NOMO-1 treated with DMSO at 0.1 percent for 48 hours (cell line): Measurements from ENCODE around the gene CEP128.

Experiments
- DNase-seq: peaks from one replicate; lab custom pipeline; 2025; ENCODE audit not compliant: unreplicated experiment; lab: John Stamatoyannopoulos, UW

Gene CEP128

DNA sequence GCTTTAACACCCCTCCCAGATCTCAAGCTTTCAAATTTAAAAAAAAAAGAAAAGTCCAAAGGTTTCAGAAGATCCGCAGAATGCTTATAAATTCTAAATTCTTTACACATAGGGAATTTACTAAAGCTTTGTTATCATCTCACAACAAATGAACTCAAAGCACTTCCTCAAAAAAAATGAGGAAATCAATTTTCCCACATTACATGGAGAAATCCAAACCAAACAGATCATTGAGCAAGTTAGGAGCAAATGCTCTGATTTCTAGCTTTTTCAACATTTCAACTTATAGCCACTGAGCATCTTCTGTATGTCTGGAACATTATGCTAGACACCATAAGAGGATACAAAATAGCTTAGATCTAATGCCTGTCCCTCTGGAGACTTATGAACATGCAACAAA lies 161.0 kb downstream of the CEP128 start:
- DNase-seq, result peak; percentile 2

DNA sequence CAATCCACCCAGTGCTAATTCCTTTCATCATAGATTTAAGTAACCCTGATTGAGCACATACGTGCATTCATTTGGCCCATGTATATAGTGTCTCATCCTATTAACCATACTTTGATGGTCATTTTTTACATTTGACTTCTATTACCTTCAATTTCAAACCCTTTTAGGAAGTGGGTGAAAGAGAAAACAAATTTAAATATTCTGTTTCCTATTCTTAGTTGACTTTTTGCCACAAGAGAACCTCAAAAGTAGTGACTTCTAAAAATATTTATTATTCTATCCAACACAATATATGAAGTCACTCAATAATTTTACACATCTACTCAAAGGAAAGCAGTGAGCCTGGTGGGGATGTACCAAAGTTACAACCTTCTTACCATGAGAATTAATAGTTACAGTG lies 164.9 kb downstream of the CEP128 start:
- DNase-seq, result no peak

DNA sequence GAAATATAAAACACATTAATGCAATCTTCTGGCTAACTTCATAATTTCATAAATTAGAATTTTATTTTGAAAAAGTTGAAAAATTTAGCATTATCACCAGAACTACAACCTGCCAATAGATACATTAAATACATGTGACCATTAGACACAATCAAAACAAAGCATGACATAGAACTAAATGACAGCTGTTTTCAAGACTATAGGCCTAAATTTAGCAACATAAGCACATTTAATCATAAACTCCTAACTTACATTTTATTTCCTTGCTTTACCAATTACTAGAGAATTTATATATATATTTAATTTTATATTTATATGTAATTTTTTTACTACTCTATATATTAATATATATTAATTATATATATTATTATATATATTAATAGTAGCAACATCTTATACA lies 165.4 kb downstream of the CEP128 start:
- no peak for DNase-seq

DNA sequence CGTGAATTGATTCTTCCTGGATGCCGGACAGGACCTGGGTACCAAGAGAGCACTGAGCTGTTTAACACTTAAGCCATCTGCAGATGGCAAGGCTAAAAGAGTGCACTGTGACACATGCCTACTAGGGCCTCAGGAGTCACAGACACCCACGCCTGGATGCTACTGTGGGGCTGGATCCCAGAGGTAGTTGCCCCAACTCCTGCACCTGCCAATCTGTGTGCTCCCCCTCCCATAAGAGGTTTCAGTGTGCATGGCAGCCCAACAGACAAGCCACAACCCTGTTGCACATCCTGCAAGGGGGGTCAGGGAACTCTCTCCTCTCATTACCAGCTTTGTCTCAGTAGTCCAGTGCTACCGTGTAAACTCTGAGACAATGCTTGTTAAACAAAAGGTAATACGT lies 169.0 kb downstream of the CEP128 start:
- DNase-seq, result no peak

DNA sequence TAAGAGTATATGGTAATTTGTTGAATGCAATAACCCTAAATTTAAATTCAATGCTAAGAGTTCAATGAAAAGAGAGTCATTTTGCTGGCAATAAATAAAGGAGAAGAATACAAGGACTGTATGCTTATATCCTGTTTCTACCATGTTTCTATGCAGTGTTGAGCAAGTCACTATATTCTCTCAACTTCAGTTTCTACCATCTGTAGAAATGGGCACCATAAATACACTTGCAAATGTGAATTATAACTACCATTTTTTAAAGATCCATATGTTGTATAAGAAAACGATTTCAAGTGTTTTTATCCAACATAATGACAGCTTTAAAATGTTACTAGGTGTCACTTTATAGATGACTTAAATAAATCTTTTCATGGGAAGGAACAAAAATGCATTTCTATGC lies 170.3 kb downstream of the CEP128 start:
- DNase-seq, result no peak

DNA sequence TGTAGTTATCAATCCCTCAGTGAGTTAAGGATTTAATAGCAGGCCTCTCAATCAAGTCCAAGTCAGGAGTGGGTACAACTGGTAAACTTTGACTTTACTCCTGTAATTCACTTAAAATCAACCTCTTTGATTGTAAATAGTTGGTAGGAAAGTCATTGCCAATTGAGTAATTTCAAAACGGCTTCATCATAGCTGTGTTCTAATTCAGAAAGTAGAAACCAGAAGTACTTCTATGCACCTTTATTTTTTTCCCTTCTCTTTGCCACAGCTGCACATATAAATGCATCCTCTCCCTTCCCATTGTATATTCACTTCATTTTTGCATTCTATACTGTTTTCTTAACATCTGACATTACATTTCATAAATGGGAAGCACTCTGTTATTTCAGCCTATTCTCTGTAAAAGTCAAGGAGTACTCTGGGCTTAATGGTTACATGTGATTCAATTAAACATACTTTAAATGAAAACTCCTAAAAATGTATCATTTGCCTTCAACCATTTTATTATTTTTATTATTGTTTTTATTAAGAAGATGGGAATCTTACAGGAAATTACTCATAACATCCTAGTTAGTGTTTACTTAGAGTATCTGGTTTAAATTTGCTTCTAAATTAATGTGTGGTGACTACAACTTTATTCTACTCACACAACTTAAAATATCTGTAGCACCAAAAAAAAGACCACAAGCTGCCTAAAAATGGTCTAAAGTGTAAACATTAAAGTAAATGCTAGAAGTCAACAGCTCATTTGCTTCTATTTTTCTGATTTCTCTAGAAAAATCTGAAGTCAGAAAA lies 171.2 kb downstream of the CEP128 start:
- no peak for DNase-seq

DNA sequence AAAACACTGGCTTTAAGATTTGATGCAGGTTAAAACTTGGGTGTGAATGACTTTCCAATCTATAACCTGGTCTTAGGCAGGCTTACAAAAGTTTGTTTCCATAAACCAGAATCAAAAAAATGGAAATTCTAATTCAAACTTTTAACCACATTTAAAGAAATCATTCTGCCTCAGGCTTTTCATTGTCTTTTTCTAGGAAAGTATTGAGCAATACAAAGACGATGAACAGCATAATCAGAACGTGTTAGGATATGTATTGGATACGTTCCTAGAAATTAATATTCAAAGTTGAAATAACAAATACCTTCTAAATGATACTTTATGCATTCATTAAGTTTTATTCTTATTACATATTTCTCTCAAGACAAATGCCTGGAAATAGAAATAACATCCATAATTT lies 172.9 kb downstream of the CEP128 start:
- DNase-seq, result no peak

DNA sequence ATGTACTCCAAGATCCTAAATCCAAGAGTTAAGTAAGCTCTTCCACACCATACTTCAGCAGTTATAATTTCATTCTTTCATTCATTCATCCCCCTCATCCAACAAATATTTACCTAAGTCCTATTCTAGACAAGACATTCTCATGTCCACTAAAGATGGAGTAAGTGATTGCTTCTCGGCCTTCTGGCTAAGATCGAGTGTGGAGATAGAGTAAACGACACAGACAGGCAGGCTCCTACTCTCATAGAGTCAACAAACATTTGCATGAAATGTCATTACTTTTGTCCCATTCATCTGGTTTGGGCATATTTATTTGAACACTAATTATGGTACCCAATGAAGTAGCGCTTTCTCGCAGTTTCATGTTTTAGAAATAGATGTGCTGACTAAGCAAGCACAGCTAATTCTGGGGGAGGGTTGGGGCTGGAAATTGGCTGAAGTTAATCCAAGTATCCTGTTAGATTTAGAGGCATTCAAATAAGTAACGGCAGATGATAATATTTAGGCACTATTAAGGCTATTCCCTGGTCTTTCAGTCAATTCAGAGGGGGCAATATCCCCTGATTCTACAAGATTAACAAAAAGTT lies 176.5 kb downstream of the CEP128 start:
- DNase-seq, result no peak

DNA sequence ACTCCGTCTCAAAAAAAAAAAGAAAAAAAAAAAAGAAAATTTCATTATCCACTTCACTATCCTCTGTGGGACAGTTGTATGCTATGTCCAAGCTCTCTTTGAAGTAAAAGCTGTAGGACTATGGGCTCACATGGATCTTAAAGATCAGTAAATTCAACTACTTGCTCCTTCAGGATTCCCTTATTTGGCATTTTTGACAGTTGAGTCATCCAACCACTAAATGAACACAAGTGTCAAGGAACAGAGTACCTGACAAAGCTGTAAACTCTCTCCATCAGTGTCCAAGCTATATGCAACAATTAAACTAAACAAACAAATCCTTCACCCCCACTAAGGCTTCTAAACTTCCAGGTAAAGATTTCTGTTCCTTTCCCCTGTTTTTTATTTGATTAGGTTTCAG lies 177.0 kb downstream of the CEP128 start:
- no peak for DNase-seq

DNA sequence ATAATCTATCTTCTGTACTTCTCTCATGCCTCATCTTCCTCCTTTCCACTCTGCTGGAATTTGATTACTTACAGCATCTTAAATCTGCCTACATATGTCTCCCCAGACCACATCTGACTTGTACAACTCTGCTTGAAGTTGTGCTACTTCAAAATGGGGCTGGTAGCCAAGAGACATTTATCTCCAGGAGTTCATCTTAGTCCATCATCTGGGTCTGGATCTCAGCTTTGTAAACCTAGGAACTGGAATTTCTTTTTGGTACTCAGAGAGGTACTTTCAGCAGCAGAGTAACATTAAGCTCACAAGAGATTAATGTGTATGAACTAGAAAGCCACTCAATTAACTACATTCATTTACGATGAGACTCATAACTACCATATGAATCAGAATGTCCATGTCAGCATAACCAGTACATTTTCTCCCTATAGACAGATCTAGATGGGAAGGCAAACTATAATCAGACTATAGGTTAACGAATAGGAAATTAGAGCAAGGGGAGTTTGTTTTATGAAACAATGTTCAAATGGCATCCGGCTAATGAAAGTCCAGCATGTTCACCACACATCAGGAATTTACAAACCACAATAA lies 178.8 kb downstream of the CEP128 start:
- no peak for DNase-seq

DNA sequence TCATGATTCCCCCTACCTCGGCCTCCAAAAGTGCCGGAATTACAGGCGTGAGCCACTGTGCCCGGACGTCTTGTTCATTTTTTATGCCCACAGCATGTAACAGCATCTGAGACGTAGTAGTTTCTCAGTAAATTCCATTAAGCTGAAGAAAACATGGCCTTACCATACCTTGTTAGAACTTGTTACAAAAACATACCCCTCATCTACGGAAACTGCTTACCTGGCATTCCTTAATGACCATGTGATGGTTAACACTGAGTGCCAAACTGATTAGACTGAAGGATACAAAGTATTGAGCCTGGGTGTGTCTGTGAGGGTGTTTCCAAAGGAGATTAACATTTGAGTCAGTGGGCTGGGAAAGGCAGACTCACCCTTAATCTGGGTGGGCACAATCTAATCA lies 186.8 kb downstream of the CEP128 start:
- no peak for DNase-seq

DNA sequence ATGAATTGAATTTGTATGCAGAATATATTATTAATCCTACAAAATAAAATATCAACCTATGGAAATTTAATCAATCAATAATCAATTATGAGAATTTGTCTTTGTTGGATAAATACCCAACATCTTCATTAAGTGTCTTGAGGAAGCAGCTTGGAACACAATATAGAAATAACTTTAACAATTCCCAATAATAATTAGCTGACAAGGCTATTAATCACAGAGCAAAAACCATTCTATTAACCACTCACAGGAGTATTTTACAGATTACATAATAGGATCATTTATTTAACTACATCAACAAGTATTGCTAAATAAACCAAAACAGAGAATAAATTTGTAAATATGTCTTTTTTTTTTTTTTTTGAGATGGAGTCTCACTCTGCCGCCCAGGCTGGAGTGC lies 190.3 kb downstream of the CEP128 start:
- no peak for DNase-seq

DNA sequence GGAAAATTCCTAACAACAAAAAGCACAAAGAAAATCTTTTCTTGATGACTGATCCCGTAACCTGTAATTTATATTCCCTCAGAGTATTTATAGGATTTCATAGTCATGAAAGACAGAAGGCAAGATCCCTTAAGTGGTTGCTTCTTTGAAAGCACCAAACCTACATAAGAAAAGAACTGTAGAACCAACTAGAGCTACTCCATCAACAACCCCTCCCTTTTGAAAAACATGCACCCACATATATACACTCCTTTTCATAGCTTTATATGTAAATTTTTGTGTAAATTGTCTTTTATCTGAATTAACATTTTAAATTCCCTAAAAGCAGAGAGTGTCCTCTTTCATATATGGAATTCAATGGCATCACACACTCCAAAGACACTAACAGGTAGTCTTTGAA lies 215.3 kb downstream of the CEP128 start:
- DNase-seq, result no peak

DNA sequence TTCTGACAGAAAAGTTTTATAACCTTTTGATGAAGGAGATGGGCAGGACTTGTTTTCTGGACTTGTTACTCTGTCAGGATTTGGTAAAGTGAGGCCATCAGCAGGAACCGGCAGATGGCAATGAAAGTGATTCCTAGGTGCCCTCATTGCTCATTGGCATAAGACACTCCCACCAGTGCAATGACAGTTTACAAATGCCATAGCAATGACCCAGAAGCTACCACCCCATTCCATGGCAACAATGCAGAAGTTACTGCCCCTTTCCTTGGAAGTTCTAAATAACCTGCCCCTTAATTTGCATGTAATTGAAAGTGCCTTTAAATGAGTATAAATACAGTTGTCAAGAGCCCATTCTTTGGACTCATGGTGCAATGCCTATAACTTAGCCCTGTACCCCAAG lies 222.6 kb downstream of the CEP128 start:
- DNase-seq, result no peak

DNA sequence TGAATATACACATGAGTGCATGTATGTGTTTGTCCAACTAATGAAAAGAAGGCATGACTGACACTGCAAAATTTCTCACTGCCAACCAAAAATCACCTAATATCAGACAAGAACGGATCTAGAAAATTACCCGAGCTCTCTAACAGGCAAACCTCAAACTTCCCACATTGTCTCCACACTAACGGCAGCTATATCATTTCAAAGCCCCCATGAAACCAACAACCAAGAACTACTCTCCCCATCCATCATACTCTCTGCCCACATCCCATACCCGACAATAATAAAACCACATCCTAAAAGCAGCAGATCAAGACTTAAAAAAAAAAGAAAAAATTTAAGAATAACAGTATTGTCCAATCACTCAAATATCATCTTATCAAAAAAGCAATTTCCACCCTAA lies 227.1 kb downstream of the CEP128 start:
- DNase-seq, result no peak

DNA sequence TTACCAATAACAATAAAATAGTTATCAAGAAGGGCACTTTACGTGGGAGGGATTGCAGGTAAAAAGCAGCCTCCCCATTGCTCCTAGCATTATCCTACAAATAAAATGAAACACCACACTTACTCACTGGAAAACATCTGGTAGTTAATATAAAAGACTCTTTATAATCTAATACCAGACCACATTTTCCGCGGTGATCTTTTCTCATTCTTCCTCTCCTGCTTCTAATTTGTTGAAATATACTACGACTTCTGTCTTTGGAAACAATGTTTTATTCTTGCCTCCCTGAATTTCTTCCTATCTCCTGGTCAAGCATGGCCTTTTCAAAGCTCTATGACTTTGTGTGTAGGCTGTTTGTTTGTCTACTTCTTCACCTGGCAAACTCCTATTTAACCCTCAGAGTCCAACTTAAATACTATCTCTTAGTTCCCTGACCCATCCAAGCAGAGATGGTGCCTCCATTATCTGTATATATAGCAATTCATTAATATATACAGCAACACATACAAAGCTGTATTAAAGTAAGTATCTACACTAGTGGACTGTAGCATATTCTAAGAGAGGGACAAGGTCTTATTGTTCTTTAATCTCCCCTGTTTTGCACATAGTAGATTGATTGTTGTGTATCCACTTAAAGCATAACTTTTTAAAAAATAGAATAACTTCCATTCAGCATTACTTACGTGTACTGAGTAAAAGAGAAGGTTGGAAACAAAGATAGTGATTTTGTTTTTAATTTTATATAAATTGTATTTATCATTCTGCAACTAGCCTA lies 228.3 kb downstream of the CEP128 start:
- DNase-seq, result no peak

DNA sequence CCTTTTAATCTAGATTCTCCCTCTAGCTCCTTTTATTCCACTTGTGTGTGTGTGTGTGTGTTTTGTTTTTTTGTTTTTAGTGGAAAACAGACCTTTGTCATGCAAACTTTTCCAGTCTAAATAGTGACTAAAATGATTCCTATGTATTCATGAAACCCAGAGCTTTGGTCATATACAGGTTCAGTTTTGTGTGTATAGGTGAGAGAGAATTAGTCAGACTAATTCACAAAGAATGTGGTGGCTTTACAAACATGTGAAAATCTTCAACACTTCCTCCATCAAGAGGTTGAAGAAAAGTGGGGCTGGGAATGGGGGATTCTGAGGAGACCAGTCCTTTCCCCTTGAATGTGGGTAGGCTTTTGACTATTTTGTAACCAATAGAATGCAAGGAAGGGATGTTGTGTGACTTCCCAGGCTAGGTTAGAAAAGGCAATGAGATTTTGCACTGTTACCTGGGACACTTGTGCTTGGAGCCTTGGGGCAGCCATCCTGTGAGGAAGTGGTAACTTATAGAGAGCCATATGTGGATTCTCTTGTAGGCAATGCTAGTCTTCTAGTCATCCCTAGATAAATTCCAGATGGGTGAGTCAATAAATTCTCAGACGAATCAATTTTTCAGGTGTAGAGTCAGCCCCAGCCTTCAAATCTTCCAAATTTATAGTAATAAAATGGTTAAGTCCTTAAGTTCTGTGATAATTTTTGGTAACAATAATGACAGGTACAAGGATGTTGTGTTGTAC lies 236.1 kb downstream of the CEP128 start:
- DNase-seq, result no peak

DNA sequence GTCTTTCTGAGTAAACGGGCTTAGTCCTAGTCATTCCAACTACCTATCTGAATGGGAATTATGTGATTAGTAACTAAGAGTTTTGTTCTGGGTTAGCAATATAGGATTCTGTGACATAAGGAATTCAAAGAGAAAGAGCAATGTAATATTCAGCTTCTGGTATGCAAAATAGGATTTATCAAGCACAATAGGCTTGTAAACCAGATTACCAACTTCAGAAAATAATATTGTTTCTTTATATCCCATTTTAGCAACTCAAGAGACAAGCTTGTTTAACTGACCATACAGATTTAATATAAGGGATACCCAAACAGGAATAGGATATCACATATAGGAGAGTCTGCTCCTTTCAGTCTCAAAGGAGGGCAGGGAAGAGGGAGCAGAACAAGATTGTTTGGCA lies 240.9 kb downstream of the CEP128 start:
- DNase-seq, result no peak

DNA sequence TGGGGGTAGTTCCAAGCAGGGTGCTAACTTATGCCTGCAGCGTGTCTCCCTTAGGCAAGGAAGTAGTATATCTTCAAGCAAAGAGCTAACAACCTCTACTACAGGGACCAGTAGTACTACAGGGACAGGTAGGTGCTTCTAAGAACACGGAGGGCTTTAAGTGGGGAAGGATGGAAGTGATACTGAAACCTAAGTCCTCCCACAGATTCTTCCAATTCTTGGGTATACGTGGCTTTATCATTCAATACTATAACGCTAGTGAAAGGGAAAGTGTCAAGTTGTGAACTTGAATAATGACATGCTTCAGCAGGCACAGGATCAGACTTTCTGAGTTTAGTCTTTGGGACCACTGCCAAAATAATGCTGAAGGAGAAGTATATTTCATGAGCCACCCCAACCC lies 241.7 kb downstream of the CEP128 start:
- DNase-seq, result no peak

DNA sequence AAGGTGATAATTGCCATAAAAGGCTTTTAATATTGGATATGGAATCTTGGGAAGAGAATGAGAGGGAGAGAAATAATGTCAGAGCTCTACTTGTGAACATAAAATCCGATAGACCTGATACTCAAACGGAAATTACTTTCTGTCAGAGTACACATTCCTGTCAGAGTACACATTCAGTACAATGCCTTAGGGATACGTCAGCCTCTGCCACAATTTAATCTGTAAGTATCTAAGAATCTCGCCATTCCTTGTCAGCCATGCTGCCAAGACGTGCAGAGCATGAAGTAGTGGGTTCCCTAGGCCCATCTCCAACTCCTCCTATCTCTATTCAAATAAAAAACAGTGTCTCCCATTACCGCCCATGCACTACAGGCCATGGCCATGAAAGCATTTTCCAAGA lies 242.6 kb downstream of the CEP128 start:
- no peak for DNase-seq

DNA sequence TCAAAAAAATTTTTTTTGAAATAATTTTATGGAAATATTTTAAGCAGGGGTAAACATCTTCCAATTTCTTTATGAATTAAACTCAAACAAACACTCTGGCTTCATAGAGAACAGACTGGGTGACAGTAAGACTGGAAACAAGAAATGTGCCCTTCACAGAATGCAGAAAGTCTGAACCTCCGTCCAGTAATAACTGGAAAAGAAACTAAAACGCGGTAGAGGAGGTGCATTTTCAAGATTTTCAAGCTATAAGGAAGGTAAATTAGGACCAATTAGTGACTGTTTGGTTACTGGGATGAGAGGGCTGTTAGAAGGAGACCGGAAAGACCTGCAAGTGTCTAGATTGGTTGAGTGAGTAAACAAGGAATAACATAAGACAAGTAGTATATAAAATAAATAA lies 245.7 kb downstream of the CEP128 start:
- DNase-seq, result no peak
